ENCODE measurements around the gene CAMKV. TPM values are rescaled to one million over a fixed set of nuclear protein-coding genes. Genes with fewer than 3 reads are reported as not detected.
"Not testable (repeated sequence)": the region's sequence is repeated elsewhere in the genome, so short reads cannot be mapped to it uniquely, and the experiment has no call there.

CAMKV gene
- polyA plus RNA-seq (ENCODE audit: insufficient read length in 4 of 4), result under 1 TPM; 0.13 to 0.29 (median 0.19) TPM

GRCh38 chr3:49869525-49870126 lies at the start of gene CAMKV:
CAMKV (minus strand) TSS chr3:49869906; CDS start chr3:49862388, 7,518 bp downstream.
- no peak for DNase-seq (ENCODE audit: low read depth in 4 of 4, low spot score in 3 of 4)

GRCh38 chr3:49917806-49918590 lies 48.3 kb upstream of the CAMKV start:
- DNase-seq (ENCODE audit: low read depth in 4 of 4, low spot score in 3 of 4), result not testable (repeated sequence)

- no peak for DNase-seq (ENCODE audit: low read depth in 4 of 4, low spot score in 3 of 4)
These were observed 47.0 kb upstream of the CAMKV start for GRCh38 chr3:49916686-49917085.

GRCh38 chr3:49914906-49915305 lies 45.2 kb upstream of the CAMKV start:
- no peak for DNase-seq (ENCODE audit: low read depth in 4 of 4, low spot score in 3 of 4)

- DNase-seq (ENCODE audit: low read depth in 4 of 4, low spot score in 3 of 4), result no peak
These were observed 43.2 kb upstream of the CAMKV start for GRCh38 chr3:49912881-49913281.

- DNase-seq (ENCODE audit: low read depth in 4 of 4, low spot score in 3 of 4), result no peak
These were observed 41.9 kb upstream of the CAMKV start for GRCh38 chr3:49911611-49912010.

- no peak for DNase-seq (ENCODE audit: low read depth in 4 of 4, low spot score in 3 of 4)
These were observed 41.4 kb upstream of the CAMKV start for GRCh38 chr3:49911124-49911420.

GRCh38 chr3:49910409-49911123 lies 40.9 kb upstream of the CAMKV start:
- no peak for DNase-seq (ENCODE audit: low read depth in 4 of 4, low spot score in 3 of 4)

- DNase-seq (ENCODE audit: low read depth in 4 of 4, low spot score in 3 of 4), result no peak
These were observed 38.9 kb upstream of the CAMKV start for GRCh38 chr3:49908373-49909199.

GRCh38 chr3:49906073-49906743 lies 36.5 kb upstream of the CAMKV start:
- DNase-seq (ENCODE audit: low read depth in 4 of 4, low spot score in 3 of 4), result no peak

GRCh38 chr3:49904448-49904847 lies 34.7 kb upstream of the CAMKV start:
- not testable (repeated sequence) for DNase-seq (ENCODE audit: low read depth in 4 of 4, low spot score in 3 of 4)

GRCh38 chr3:49903451-49904424 lies 34.0 kb upstream of the CAMKV start, which contains the start of gene MST1R:
MST1R (minus strand) TSS chr3:49903873; CDS start chr3:49903609, 264 bp downstream.
- DNase-seq (ENCODE audit: low read depth in 4 of 4, low spot score in 3 of 4), result peak in 2 of 4 donors; percentile 36 to 37

- DNase-seq (ENCODE audit: low read depth in 4 of 4, low spot score in 3 of 4), result no peak
These were observed 33.0 kb upstream of the CAMKV start for GRCh38 chr3:49902511-49903345.

- DNase-seq (ENCODE audit: low read depth in 4 of 4, low spot score in 3 of 4), result no peak
These were observed 31.9 kb upstream of the CAMKV start for GRCh38 chr3:49901366-49902339.

GRCh38 chr3:49900491-49901153 lies 30.9 kb upstream of the CAMKV start:
- no peak for DNase-seq (ENCODE audit: low read depth in 4 of 4, low spot score in 3 of 4)

- DNase-seq (ENCODE audit: low read depth in 4 of 4, low spot score in 3 of 4), result no peak
These were observed 30.1 kb upstream of the CAMKV start for GRCh38 chr3:49899815-49900214.

Data from left renal pelvis (tissue), 4 donors.